HepG2 (cell line): Measurements from ENCODE around the gene SLC7A6OS. TPM values are rescaled to one million over a fixed set of nuclear protein-coding genes. Genes with fewer than 3 reads are reported as not detected.

ENCODE experiments used
- ATAC-seq: fragments of 200-7000 bp; cut with Tn5 transposase; 3 replicates; pipeline ENCODE4 v1.9.1; 2020; ENCODE audit warnings: mild to moderate bottlenecking, moderate library complexity
- BruUV-seq: library from RNA; stranded (reverse); fragments of 400-500 nt; replicated peaks from 2 replicates; lab custom pipeline; 2021; lab: Mats Ljungman, UMichigan
- CTCF ChIA-PET: fragments of 300-600 bp; formaldehyde crosslinking; extraction: SDS; loops from one replicate; lab custom pipeline; 2021; ENCODE audit warnings: low total read pairs, inconsistent platforms, low intra/inter-chr PET ratio; lab: Yijun Ruan, JAX
- POLR2A ChIA-PET: fragments of 350-600 bp; sonication (Branson Sonifier 250); formaldehyde crosslinking; loops from one replicate; lab custom pipeline; 2020; ENCODE audit warnings: antibody characterized with exemption, inconsistent platforms; lab: Yijun Ruan, JAX
- DNase-seq: peaks from one replicate; pipeline ENCODE4 v3.0.0-alpha.2; 2015; ENCODE audit warnings: low spot score
- FAIRE-seq: peaks from 3 replicates; lab custom pipeline; 2011; peaks lifted over from hg19 to GRCh38; lab: Jason Lieb, UNC
- H2AFZ ChIP-seq: one replicate; pipeline ENCODE4 v1.6.1; 2011; ENCODE audit warnings: low read length, inconsistent platforms
- H3K27ac ChIP-seq: fragments of 300-600 bp; 3 replicates; pipeline ENCODE4 v1.8.0; 2011; ENCODE audit warnings: mixed run types, mild to moderate bottlenecking, mixed read lengths, low read length, inconsistent platforms; ENCODE audit not compliant: insufficient read depth; ENCODE audit errors: extremely low read length
- H3K27me3 ChIP-seq, 2 experiments: fragments of 200-600 bp in 1 of 2; 2 replicates in 1 of 2; 3 replicates in 1 of 2; pipeline versions ENCODE4 v1.6.0 to v1.8.0; 2011; ENCODE audit warnings: low read length in 2 of 2, mild to moderate bottlenecking in 2 of 2, moderate library complexity in 2 of 2, inconsistent platforms in 1 of 2; ENCODE audit not compliant: insufficient read depth in 2 of 2, control insufficient read depth in 1 of 2
- H3K36me3 ChIP-seq, 2 experiments: fragments of 200-600 bp in 1 of 2; replicated peaks in 1 of 2; 2 replicates in 1 of 2; 3 replicates in 1 of 2; pipeline versions ENCODE4 v1.5.1 to v1.8.0; 2011; ENCODE audit warnings: low read length in 2 of 2, inconsistent platforms in 1 of 2; ENCODE audit not compliant: insufficient read depth in 2 of 2, control insufficient read depth in 1 of 2
- H3K4me1 ChIP-seq: 2 replicates; pipeline ENCODE4 v1.5.1; 2012; ENCODE audit warnings: low read length, inconsistent platforms; ENCODE audit not compliant: insufficient read depth
- H3K4me2 ChIP-seq: 2 replicates; pipeline ENCODE4 v1.6.0; 2011; ENCODE audit warnings: low read depth, low read length, inconsistent platforms
- H3K4me3 ChIP-seq, 3 experiments: fragments of 200-600 bp in 1 of 3; sonication (generic), shearing (Covaris generic) in 1 of 3; replicated peaks in 1 of 3; 2 replicates each; pipeline ENCODE4 v1.5.1; 2011 to 2016; ENCODE audit warnings: low read length in 3 of 3, inconsistent platforms in 2 of 3, low read depth in 2 of 3, mild to moderate bottlenecking in 2 of 3, control low read depth in 1 of 3, mixed read lengths in 1 of 3; ENCODE audit not compliant: insufficient read depth in 1 of 3
- H3K79me2 ChIP-seq: one replicate; pipeline ENCODE4 v1.6.1; 2011; ENCODE audit warnings: low read length, inconsistent platforms; ENCODE audit not compliant: insufficient read depth
- H3K9ac ChIP-seq: 2 replicates; pipeline ENCODE4 v1.6.0; 2011; ENCODE audit warnings: mild to moderate bottlenecking, low read depth, low read length, inconsistent platforms; ENCODE audit not compliant: insufficient read depth
- H3K9me3 ChIP-seq: 2 replicates; pipeline ENCODE4 v1.5.1; 2012; ENCODE audit warnings: mild to moderate bottlenecking, low read length
- H4K20me1 ChIP-seq: 2 replicates; pipeline ENCODE4 v1.6.0; 2011; ENCODE audit warnings: inconsistent platforms, mild to moderate bottlenecking, low read length, moderate library complexity; ENCODE audit not compliant: insufficient read depth
- ETV5 ChIP-seq: IDR thresholded peaks from 2 replicates; pipeline ENCODE4 v1.6.1; 2018; ENCODE audit warnings: missing biosample characterization, missing genetic modification reagents, inconsistent platforms, borderline replicate concordance
- MBD4 ChIP-seq: IDR thresholded peaks from 2 replicates; pipeline ENCODE4 v1.6.1; 2012; ENCODE audit warnings: low read length, inconsistent platforms, borderline replicate concordance
- PHB2 ChIP-seq: fragments of 450-650 bp; IDR thresholded peaks from 2 replicates; pipeline ENCODE4 v1.6.1; 2018; ENCODE audit not compliant: partially characterized antibody
- RBAK ChIP-seq: sonication (generic); formaldehyde crosslinking; IDR thresholded peaks from 2 replicates; pipeline ENCODE4 v1.5.1; 2020; ENCODE audit warnings: mild to moderate bottlenecking, missing genetic modification reagents
- RNF219 ChIP-seq: sonication (generic); formaldehyde crosslinking; IDR thresholded peaks from 2 replicates; pipeline ENCODE4 v1.5.0; 2020; ENCODE audit warnings: mild to moderate bottlenecking, missing genetic modification reagents
- SIN3A ChIP-seq: IDR thresholded peaks from 2 replicates; pipeline ENCODE4 v1.6.1; 2011; ENCODE audit warnings: low read depth, mild to moderate bottlenecking, control low read depth, low read length, borderline replicate concordance
- SOX13 ChIP-seq, 3 experiments: fragments of 450-650 bp in 1 of 3; sonication (generic) in 1 of 3; formaldehyde crosslinking in 1 of 3; IDR thresholded peaks in 2 of 3; conservative IDR thresholded peaks in 1 of 3; 2 replicates each; pipeline versions ENCODE4 v1.5.0 to v1.6.1; 2016 to 2020; ENCODE audit warnings: antibody characterized with exemption in 1 of 3, mild to moderate bottlenecking in 1 of 3, missing compliant biosample characterization in 1 of 3, missing genetic modification reagents in 1 of 3, moderate library complexity in 1 of 3
- TEAD3 ChIP-seq: optimal IDR thresholded peaks from 2 replicates; pipeline ENCODE3; 2016; ENCODE audit warnings: borderline replicate concordance
- ZBTB7A ChIP-seq: sonication (generic); formaldehyde crosslinking; IDR thresholded peaks from 2 replicates; pipeline ENCODE4 v1.8.0; 2022; ENCODE audit warnings: mild to moderate bottlenecking, missing genetic modification reagents
- ZFP41 ChIP-seq: sonication (generic); formaldehyde crosslinking; IDR thresholded peaks from 2 replicates; pipeline ENCODE4 v1.4.0; 2020; ENCODE audit warnings: mild to moderate bottlenecking, missing genetic modification reagents, borderline replicate concordance
- ZNF160 ChIP-seq: sonication (generic); formaldehyde crosslinking; IDR thresholded peaks from 2 replicates; pipeline ENCODE4 v1.8.0; 2022; ENCODE audit warnings: mild to moderate bottlenecking, inconsistent platforms, missing genetic modification reagents
- ZNF276 ChIP-seq: sonication (generic); formaldehyde crosslinking; IDR thresholded peaks from 2 replicates; pipeline ENCODE4 v1.4.0; 2020; ENCODE audit warnings: mild to moderate bottlenecking, low read depth, missing genetic modification reagents
- ZNF441 ChIP-seq: sonication (generic); formaldehyde crosslinking; IDR thresholded peaks from 2 replicates; pipeline ENCODE4 v1.7.0; 2021; ENCODE audit warnings: missing genetic modification reagents, borderline replicate concordance
- ZNF546 ChIP-seq: sonication (generic); formaldehyde crosslinking; conservative IDR thresholded peaks from 2 replicates; pipeline ENCODE4 v1.8.1; 2023; ENCODE audit warnings: mild to moderate bottlenecking, missing genetic modification reagents
- ZNF670 ChIP-seq: sonication (generic); formaldehyde crosslinking; IDR thresholded peaks from 2 replicates; pipeline ENCODE4 v1.8.0; 2022; ENCODE audit warnings: mild to moderate bottlenecking, missing genetic modification reagents, borderline replicate concordance
- ZNF720 ChIP-seq: sonication (generic); formaldehyde crosslinking; IDR thresholded peaks from 2 replicates; pipeline ENCODE4 v1.4.0; 2020; ENCODE audit warnings: missing genetic modification reagents
- WGBS: methylation state at CpG from one replicate; pipeline ENCODE4 v1.1.6; 2017; ENCODE audit warnings: low lambda C conversion rate; 5-methylcytosine and 5-hydroxymethylcytosine counted together
- in situ Hi-C: cut with HindIII; loops from 2 replicates; pipeline ENCODE4 v1.10.0; 2017; ENCODE audit warnings: low pct_unique_long_range_greater_than_20kb; ENCODE audit not compliant: extremely low pct_ligation_motif_present
- intact Hi-C: fragments of 100-400 bp; cut with micrococcal nuclease; formaldehyde crosslinking; loops from one replicate; pipeline ENCODE4 v1.10.0; 2022; ENCODE audit not compliant: unreplicated experiment
- polyA plus RNA-seq, 8 experiments: library from polyadenylated mRNA; depleted of rRNA in 3 of 8; stranded (reverse) in 7 of 8; unstranded in 1 of 8; fragments of >200 nt; fragmentation: Illumina TruSeq in 4 of 8; extraction: Trizol in 4 of 8; gene quantifications; 2 replicates each; pipeline versions ENCODE4 v1.2.1 to v1.2.3, GENCODE V29; 2011 to 2016; ENCODE audit warnings: low read depth in 4 of 8, missing spikeins in 1 of 8, mixed read lengths in 1 of 8; ENCODE audit not compliant: insufficient read depth in 1 of 8
- total RNA-seq, 5 experiments: library from RNA; depleted of rRNA; stranded (reverse); fragments of >200 nt; fragmentation: Illumina TruSeq; extraction: Trizol; gene quantifications; 2 replicates each; pipeline ENCODE4 v1.2.3, GENCODE V29; 2016; ENCODE audit warnings: low read depth in 1 of 5

The SLC7A6OS gene
- total and polyA plus RNA-seq, 2 of the 13 experiments (the other 11 are each of a cell fraction or from before 2014, with no cell fraction given), result 11.2 to 21.5 TPM

GRCh38 chr16:68257906-68258800 lies 52.6 kb downstream of the SLC7A6OS start:
- Histone ChIP-seq H3K36me3 (peaks cover 2 to 21% of the 10 kb centered on the region in 2 experiments; a peak in 4 of 5 replicates), H3K4me1 (peaks cover 45% of the 10 kb centered on the region), H3K9me3 (no peaks in the 10 kb centered on the region), H3K9ac (peak overlapping the region; percentile 73), H3K79me2 (no peaks in the 10 kb centered on the region), H3K27me3 (no peaks in the 10 kb centered on the region), H3K4me3 (peak overlapping the region in 1 of 3 experiments; percentile 47; a peak in 2 of 6 replicates), H4K20me1 (no peaks in the 10 kb centered on the region), H3K4me2 (peak overlapping the region; percentile 67), H3K27ac (peak overlapping the region; percentile 87), H2AFZ (peak overlapping the region; percentile 73)
- intact Hi-C loops (no loop called here), in situ Hi-C loops (no loop called here)
- ATAC-seq (peak; percentile 89), DNase-seq (peak; percentile 95), FAIRE-seq (peak; percentile 78)
- POLR2A ChIA-PET, result interaction anchor here (0.8 to 3.3 kb wide), 19 partner anchors 11 to 178 kb away, joined by 3 to 92 read pairs (median 5); partner anchors contain the start of genes ESRP2, PLA2G15, PRMT7 and SLC7A6OS
- no TSS peak for BruUV-seq
- CTCF ChIA-PET, result interaction anchor here (2.0 kb wide), 1 partner anchor 71 kb away, joined by 8 read pairs; no protein-coding TSS in a partner anchor
- 36% methylated on average over 9 of the region's 13 CpGs for WGBS
- TF ChIP-seq RBAK (CRISPR knock-in tag), result no peak
- TF ChIP-seq RNF219 (CRISPR knock-in tag), result 0 out of 2 replicates have a peak, but pooled peaks have one; percentile 18
- TF ChIP-seq ZNF441, result peak; percentile 91
- TF ChIP-seq ZFP41 (CRISPR knock-in tag), result peak; percentile 86; the same call in 1 of the 2 replicates
- peak; percentile 71 for TF ChIP-seq ZNF276 (CRISPR knock-in tag)
- TF ChIP-seq PHB2, result no peak
- TF ChIP-seq MBD4, result no peak
- 0 out of 2 replicates have a peak, but pooled peaks have one; percentile 56 for TF ChIP-seq ZBTB7A (CRISPR knock-in tag)
- TF ChIP-seq SIN3A, result peak; percentile 80; the same call in 1 of the 2 replicates
- peak; percentile 98 for TF ChIP-seq TEAD3 (CRISPR knock-in tag)
- TF ChIP-seq ETV5 (CRISPR knock-in tag), result peak; percentile 93
- no peak for TF ChIP-seq ZNF720 (CRISPR knock-in tag)
- no peak for TF ChIP-seq SOX13 (IDR thresholded peaks at IDR 0.05)
- TF ChIP-seq SOX13 (CRISPR knock-in tag; conservative IDR thresholded peaks at IDR 0.05 in 1 of 2, IDR thresholded peaks at IDR 0.05 in 1 of 2), result peak in 1 of 2 experiments; percentile 82; a peak in 2 of 4 replicates
- TF ChIP-seq ZNF546 (CRISPR knock-in tag), result peak; percentile 92
- TF ChIP-seq ZNF670 (CRISPR knock-in tag), result no peak
- TF ChIP-seq ZNF160 (CRISPR knock-in tag), result no peak
